Measurements from ENCODE around the gene CDK18. TPM values are rescaled to one million over a fixed set of nuclear protein-coding genes. Genes with fewer than 3 reads are reported as not detected.

Gene CDK18
- total and polyA plus RNA-seq, 2 of the 8 experiments (the other 6 are each of a cell fraction or from before 2014, with no cell fraction given) = 31.2 to 44.0 TPM

DNA sequence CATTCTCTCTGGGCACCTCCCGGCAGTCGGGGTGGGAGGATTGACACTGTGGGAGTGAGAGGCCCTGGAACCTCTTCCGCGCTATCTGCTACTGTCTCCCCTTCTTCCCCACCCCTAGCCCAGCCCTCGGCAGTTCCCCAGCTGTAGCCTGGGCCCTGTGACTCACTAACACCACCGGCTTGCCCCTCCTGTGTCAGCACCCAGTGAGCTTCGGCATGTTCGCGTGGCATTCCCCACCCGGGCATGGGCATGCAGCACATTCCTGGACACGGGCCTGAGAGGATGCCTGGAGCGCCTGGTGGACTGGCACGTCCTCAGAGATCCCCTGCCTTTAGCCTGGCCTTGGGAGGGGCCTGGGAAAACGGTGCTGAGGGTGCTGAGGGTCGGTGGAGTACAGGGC lies 1.3 kb downstream of the CDK18 start (continued):
- TF ChIP-seq TAF7 (optimal IDR thresholded peaks at IDR 0.05; ENCODE audit: borderline replicate concordance, low read depth, low read length) (no peak), CTBP2 (IDR thresholded peaks at IDR 0.05; ENCODE audit: borderline replicate concordance, insufficient read depth, insufficient read length, low read length) (no peak)
